NCI-H2196 treated with DMSO at 0.1 percent for 48 hours (cell line): Measurements from ENCODE around the gene LENEP.

Experiments used
- DNase-seq: peaks from one replicate; lab custom pipeline; 2025; ENCODE audit not compliant: unreplicated experiment; lab: John Stamatoyannopoulos, UW

LENEP gene

GRCh38 chr1:154960446-154961136 lies 32.8 kb upstream of the LENEP start:
- DNase-seq = no peak

GRCh38 chr1:154961207-154962155 lies 31.9 kb upstream of the LENEP start, which contains the start of gene PYGO2:
PYGO2 (minus strand) TSS chr1:154961782; CDS start chr1:154961576, 206 bp downstream.
- DNase-seq = peak; percentile 64

DNA sequence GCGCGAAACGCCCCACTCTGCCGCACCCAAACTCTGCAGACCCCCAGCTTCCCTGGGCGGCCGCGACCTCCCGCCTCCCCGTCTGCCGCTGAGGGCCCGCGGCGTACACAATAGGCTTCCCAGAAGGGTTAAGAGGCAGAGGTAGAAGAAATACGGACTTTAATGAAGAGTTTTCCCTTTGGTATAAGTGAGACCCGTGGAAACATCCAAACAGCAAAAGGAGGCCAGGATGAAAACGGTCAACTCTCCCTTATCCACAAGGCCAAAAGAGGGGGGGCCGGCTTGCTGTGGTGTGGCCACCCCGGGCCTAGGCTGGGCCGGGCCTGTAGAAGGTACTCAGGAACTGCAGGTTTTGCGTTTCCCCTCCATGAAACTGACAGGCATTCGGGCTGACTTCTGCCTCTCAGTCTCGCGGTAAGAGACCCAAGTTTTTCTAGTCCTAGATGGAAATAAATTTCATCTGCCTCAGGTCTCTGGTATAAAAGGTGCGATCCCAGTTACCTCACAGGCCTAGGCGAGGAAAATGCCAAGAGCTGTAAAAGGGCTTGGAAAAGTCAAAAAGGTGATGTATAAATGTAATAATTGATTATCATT lies 31.1 kb upstream of the LENEP start:
- no peak for DNase-seq

- no peak for DNase-seq
Observed at GRCh38 chr1:154962795-154963330, 30.5 kb upstream of the LENEP start.

GRCh38 chr1:154963643-154964042 lies 29.7 kb upstream of the LENEP start:
- no peak for DNase-seq

- DNase-seq = no peak
Observed at GRCh38 chr1:154964359-154964758, 29.0 kb upstream of the LENEP start.

- no peak for DNase-seq
Observed at GRCh38 chr1:154966111-154966510, 27.3 kb upstream of the LENEP start.

DNA sequence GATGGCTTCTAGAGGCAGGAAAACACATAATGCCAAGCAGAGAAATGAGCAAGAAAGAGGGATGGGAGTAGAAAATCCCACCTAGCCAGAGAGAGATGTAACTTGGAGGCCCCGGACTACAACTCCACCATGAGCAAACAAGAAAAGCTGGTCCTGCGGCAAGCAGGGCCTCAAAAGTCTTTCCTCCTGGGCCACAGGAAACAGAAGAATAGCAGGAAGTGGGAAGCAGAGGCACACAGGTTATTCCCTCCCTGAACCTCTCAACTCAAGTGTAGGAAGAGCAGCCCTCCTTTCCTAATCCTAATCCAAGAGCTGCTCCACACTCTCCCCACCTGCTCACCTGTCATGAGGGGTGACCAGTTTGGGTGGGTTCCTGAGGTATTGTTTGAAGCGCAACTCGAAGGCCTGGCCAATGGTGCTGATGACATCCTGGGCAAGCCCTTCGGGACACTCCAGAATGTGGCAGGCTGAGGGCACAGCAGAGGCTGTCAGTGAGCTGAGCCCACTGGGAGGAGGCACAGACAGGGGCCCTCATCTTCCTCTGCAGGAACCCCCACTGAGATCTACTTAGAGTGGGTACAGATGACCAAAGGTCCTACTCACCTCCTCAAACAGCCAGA lies 25.9 kb upstream of the LENEP start:
- no peak for DNase-seq

- DNase-seq = no peak
Observed at GRCh38 chr1:154968731-154969130, 24.7 kb upstream of the LENEP start.

- no peak for DNase-seq
Observed at GRCh38 chr1:154969246-154969645, 24.1 kb upstream of the LENEP start.

DNA sequence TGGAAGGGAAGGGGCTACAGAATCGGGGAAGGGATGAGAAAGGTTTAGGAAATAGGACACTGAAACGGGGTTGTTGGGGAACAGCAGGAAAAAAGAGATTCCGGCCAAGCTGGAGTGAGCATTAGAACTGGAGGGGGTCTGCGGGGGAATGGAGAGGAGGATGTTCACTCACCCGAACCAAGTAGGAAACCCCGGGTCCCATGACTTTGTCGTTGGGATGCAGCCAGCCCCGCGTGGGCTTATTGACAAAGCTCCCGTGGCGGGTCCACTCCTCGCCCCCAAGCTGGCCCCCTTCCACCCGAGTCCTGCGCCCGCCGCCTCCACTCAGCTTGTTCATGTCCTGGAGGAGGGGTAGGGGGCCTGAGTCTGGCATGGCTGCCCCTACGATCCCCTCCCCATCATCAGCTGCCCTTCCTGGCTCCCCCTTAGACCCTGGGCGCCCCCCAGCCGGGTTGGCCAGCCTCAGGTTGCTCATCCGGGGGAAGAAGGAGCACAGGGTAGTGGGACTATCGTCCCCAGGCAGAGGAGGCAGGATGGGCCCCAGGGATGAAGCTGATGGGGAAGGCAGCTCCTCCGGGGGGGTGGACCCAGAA lies 23.4 kb upstream of the LENEP start:
- no peak for DNase-seq

GRCh38 chr1:154970631-154971340 lies 22.6 kb upstream of the LENEP start, which contains the start of gene SHC1:
SHC1 (minus strand) TSS chr1:154970747; CDS start chr1:154970526, 221 bp downstream.
- DNase-seq = peak; percentile 69

DNA sequence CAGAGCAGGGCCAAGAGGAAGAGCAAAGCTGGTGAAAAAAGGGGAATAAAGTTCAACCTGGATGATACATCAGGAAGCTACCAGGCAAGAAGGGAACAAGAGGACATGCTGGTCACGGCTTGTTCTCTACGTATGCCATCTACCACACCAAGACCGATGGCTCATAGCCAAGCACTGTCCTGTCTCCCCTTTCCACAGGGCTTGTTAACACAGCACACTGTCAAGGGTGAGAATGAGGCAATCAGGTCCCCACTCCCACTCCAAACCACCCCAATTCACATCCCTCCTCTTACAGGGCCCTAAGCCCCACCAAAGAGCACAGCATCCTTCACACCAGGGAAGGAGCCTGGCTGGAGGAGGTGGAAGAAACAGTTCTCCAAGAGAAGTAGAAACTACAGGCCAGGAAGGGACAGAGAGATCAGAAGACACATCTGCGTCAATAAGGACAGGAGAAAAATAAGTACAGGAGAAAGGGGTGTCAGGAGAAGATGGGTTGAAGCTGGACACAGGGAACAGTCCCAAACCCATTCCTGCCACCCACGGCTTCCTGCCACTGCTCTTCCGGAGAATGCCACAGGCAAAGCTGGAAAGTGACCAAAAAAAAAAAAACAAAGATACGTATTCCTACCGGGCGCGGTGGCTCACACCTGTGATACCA lies 21.9 kb upstream of the LENEP start:
- no peak for DNase-seq

DNA sequence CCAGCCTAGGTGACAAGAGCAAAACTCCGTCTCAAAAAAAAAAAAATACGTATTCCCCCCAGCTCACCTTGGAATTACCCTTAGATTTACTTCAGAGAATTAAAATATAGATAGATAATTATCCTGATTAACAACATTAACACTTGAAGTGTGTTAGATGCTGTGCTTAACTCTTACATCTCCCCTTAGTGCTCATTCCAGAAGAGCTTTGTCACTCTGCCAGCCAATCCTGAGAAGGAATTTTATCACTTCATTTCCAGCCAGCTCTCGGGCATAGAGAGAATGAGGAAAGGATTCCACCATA lies 21.2 kb upstream of the LENEP start:
- no peak for DNase-seq

DNA sequence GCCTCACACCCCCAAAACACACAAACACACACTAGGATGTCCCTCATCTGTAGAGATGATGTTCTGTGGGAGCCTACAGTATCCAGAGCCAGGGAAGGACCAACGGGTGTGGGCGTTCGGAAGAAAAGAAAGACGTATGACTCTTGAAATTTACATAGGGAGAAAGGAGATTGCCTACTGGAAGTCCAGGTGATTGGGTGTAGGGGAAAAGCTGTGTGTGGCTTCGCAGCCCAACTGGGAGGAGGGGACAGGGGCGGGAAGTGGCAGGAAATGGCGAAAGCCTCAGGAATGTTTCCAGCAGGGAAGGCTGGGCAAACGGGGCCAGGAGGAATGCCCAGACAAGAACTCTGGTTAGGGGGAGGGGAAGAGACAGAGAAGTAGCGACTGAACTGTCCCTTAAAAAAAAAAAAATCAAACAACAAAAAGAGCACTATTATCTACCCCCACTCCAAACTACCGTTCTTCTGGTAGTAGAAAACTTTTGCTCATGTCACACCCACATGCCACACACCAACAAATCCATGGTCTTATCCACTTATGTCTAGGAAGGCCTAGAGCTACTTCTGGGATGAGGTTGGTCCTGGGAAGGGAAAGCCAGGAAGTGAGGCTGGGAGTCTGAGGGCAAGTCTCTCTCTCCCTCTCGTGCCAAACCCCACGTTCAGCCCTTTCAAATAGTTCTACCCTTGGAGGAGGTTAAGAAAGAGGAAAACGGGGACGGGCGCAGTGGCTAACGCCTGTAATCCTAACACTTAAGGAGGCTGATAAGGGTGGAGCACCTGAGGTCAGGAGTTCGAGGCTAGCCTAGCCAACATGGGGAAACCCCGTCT lies 20.7 kb upstream of the LENEP start:
- peak; percentile 35 for DNase-seq

DNA sequence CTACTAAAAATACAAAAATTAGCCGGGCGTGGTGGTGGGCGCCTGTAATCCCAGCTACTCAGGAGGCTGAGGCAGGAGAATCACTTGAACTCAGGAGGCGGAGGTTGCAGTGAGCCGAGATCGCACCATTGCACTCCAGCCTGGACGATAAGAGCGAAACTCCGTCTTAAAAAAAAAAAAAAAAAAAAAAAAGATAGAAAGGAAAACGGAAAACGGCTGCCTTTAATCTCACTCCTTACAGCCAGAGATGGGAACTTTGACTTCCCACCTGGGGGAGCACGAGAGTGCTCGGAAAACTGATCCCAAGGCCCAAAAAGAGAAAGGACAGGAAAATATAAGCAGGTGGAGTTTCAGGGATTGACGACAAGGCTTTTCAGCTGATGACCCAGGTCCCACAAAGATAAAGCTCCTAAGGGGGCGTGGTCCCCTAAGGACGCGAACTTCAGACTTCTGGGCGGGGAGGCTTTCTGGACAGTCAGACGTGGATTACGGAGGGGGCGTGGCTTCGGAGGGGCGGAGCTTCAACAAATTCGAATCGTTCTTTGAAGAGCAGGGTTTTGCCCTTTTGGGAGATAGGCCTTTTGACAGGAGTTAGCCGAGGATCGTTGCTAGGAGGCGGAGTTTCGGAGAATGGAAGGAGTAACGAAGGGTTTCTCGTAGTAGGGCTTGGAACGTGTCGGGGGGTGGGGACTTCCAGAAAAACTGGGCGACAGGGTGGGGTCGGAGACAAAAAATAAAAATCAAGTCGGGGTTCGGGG lies 19.9 kb upstream of the LENEP start:
- peak; percentile 89 for DNase-seq

- DNase-seq = peak; percentile 99
Observed at GRCh38 chr1:154974102-154974807, 19.1 kb upstream of the LENEP start, which contains the start of gene CKS1B. CKS1B (plus strand) TSS chr1:154974681; CDS start chr1:154974746, 65 bp downstream.
